MM.1S (cell line): ENCODE data around the gene SLC5A6.

Experiments used
- DNase-seq: peaks from one replicate; pipeline ENCODE4 v3.0.0-alpha.2; 2015
- H2AFZ ChIP-seq: fragments of 300-600 bp; sonication (generic); 2 replicates; pipeline ENCODE4 v1.6.0; 2016; ENCODE audit warnings: antibody characterized with exemption, low read length
- H3F3A ChIP-seq: fragments of 300-600 bp; sonication (generic); 2 replicates; pipeline ENCODE4 v1.6.1; 2016; ENCODE audit warnings: mild to moderate bottlenecking, antibody characterized with exemption, low read length, moderate library complexity, mixed read lengths; ENCODE audit not compliant: insufficient read depth
- H3K27ac ChIP-seq: fragments of 300-600 bp; sonication (generic); 2 replicates; pipeline ENCODE4 v1.5.1; 2016; ENCODE audit warnings: mild to moderate bottlenecking, low read length
- H3K27me3 ChIP-seq: fragments of 300-600 bp; sonication (generic); replicated peaks from 2 replicates; pipeline ENCODE4 v1.6.0; 2016; ENCODE audit warnings: low read length; ENCODE audit not compliant: insufficient read depth
- H3K36me3 ChIP-seq: fragments of 300-600 bp; sonication (generic); replicated peaks from 2 replicates; pipeline ENCODE4 v1.6.1; 2016; ENCODE audit warnings: mild to moderate bottlenecking, low read length, mixed read lengths; ENCODE audit not compliant: insufficient read depth
- H3K4me1 ChIP-seq: fragments of 300-600 bp; sonication (generic); 2 replicates; pipeline ENCODE4 v1.6.1; 2016; ENCODE audit warnings: low read length, mixed read lengths
- H3K4me2 ChIP-seq: fragments of 300-600 bp; sonication (generic); 2 replicates; pipeline ENCODE4 v1.6.0; 2016; ENCODE audit warnings: low read depth, low read length
- H3K4me3 ChIP-seq: fragments of 300-600 bp; sonication (generic); 2 replicates; pipeline ENCODE4 v1.5.1; 2016; ENCODE audit warnings: low read length, mixed read lengths
- H3K79me2 ChIP-seq: fragments of 300-600 bp; sonication (generic); 2 replicates; pipeline ENCODE4 v1.6.1; 2016; ENCODE audit warnings: mixed run types, low read length, mixed read lengths
- H3K9ac ChIP-seq: fragments of 300-600 bp; sonication (generic); 2 replicates; pipeline ENCODE4 v1.6.1; 2016; ENCODE audit warnings: low read length, mixed read lengths
- H3K9me2 ChIP-seq: fragments of 300-600 bp; sonication (generic); replicated peaks from 2 replicates; pipeline ENCODE4 v1.6.1; 2016; ENCODE audit warnings: mild to moderate bottlenecking, low read length, mixed read lengths; ENCODE audit not compliant: insufficient read depth
- H3K9me3 ChIP-seq: fragments of 300-600 bp; sonication (generic); replicated peaks from 2 replicates; pipeline ENCODE4 v1.6.1; 2016; ENCODE audit warnings: mild to moderate bottlenecking, low read length, mixed read lengths; ENCODE audit not compliant: insufficient read depth
- H4K20me1 ChIP-seq: fragments of 300-600 bp; sonication (generic); 2 replicates; pipeline ENCODE4 v1.6.1; 2016; ENCODE audit warnings: mild to moderate bottlenecking, low read length, moderate library complexity, mixed read lengths; ENCODE audit not compliant: insufficient read depth
- CTCF ChIP-seq: fragments of 300-600 bp; sonication (generic); IDR thresholded peaks from 2 replicates; pipeline ENCODE4 v1.5.1; 2016; ENCODE audit warnings: antibody characterized with exemption, low read length, mixed read lengths
- EZH2 ChIP-seq: fragments of 300-600 bp; sonication (generic); optimal IDR thresholded peaks from 2 replicates; pipeline ENCODE3; 2017; ENCODE audit warnings: low read depth, mild to moderate bottlenecking, antibody characterized with exemption, low read length, mixed read lengths
- EZH2phosphoT487 ChIP-seq: fragments of 300-600 bp; sonication (generic); IDR thresholded peaks from 2 replicates; pipeline ENCODE4 v1.6.1; 2018; ENCODE audit warnings: antibody characterized with exemption, low read length

Gene SLC5A6

DNA sequence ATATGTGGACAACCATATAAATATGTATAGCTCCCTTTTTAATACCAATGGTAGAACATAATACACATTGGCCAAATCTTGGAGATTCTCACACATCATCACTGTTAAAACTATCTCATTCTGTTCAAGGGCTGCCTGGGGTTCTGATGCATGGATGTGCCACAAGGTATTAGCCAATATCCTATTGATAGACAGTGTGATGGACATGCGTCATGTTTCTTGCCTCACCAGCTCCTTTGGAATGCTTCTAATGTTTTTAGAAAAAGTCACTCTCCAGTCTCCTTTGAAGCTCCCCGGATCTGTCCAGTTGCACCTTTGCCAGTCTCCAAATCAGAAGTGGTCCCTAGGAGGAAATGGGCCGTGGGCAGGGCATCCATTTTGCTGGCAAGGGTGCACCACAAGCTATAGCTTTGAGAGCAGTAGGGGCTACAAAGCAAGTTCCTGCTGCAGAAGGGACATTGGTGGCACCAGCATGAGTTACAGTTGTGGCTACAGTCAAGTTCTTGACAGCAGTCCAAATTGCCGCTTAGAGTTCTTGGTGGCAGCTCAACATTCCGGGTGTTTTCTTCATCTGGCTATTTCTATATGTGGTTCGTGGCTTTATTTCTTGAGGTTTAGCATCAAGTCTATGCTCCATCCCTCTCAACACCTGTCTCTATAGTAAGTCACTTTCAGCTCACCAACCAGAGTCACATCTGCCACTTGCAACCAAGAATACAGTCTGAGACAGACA, 25.3 kb downstream of the SLC5A6 start:
- peak; percentile 50 for DNase-seq
- Histone ChIP-seq H3K27ac (no peak overlapping the region), H3K79me2 (no peaks in the 10 kb centered on the region), H3K9me3 (no peaks in the 10 kb centered on the region), H3K36me3 (no peaks in the 10 kb centered on the region), H2AFZ (no peak overlapping the region), H4K20me1 (no peaks in the 10 kb centered on the region), H3K4me3 (no peak overlapping the region), H3K9ac (no peak overlapping the region), H3F3A (peaks cover 3% of the 10 kb centered on the region; the same call in 1 of the 2 replicates), H3K27me3 (no peaks in the 10 kb centered on the region), H3K9me2 (no peaks in the 10 kb centered on the region), H3K4me2 (no peak overlapping the region), H3K4me1 (peaks cover 18% of the 10 kb centered on the region)
- no peak for TF ChIP-seq EZH2
- no peak for TF ChIP-seq CTCF
- TF ChIP-seq EZH2phosphoT487 = no peak

GRCh38 chr2:27185331-27186026, 26.6 kb downstream of the SLC5A6 start:
- H3K4me3 ChIP-seq = no peak overlapping the region
- H3K79me2 ChIP-seq = no peaks in the 10 kb centered on the region
- H2AFZ ChIP-seq = peak overlapping the region; percentile 2; the same call in 1 of the 2 replicates
- no peaks in the 10 kb centered on the region for H3K36me3 ChIP-seq
- H3K4me1 ChIP-seq = peaks cover 18% of the 10 kb centered on the region
- H3K27me3 ChIP-seq = no peaks in the 10 kb centered on the region
- H3K9me3 ChIP-seq = no peaks in the 10 kb centered on the region
- H3F3A ChIP-seq = peaks cover 3% of the 10 kb centered on the region; the same call in 1 of the 2 replicates
- H3K9ac ChIP-seq = no peak overlapping the region
- H3K9me2 ChIP-seq = no peaks in the 10 kb centered on the region
- H3K27ac ChIP-seq = no peak overlapping the region
- no peaks in the 10 kb centered on the region for H4K20me1 ChIP-seq
- no peak for TF ChIP-seq EZH2phosphoT487
- TF ChIP-seq CTCF = no peak
- DNase-seq = peak; percentile 22
- H3K4me2 ChIP-seq = no peak overlapping the region

DNA sequence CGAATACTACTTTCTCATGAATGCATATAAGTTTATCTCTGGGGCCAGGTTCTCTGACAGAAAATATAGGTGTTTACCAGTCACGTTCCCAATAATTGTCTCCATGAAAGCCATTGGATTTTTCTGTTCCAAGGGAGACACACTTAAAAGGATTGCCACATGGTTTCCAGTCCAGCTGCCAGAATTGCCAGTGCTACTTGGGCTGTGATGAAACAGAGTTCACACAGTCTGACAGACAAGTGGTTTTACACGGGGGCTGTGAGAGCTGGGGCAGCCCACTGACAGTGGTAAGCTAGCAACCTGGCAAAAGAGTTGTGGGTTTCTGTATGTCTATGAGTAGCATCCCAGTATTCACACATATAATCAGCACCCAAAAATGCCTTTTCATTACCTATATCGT, 28.0 kb downstream of the SLC5A6 start:
- peaks cover 25% of the 10 kb centered on the region for H3K4me1 ChIP-seq
- no peak overlapping the region for H2AFZ ChIP-seq
- no peak overlapping the region for H3K27ac ChIP-seq
- TF ChIP-seq CTCF (no peak), EZH2 (no peak), EZH2phosphoT487 (no peak)
- no peaks in the 10 kb centered on the region for H3K9me3 ChIP-seq
- no peaks in the 10 kb centered on the region for H3K36me3 ChIP-seq
- no peak overlapping the region for H3K9ac ChIP-seq
- DNase-seq = no peak
- H4K20me1 ChIP-seq = no peaks in the 10 kb centered on the region
- no peaks in the 10 kb centered on the region for H3K9me2 ChIP-seq
- peaks cover 3% of the 10 kb centered on the region; the same call in 1 of the 2 replicates for H3F3A ChIP-seq
- no peaks in the 10 kb centered on the region for H3K79me2 ChIP-seq
- H3K4me3 ChIP-seq = no peak overlapping the region
- no peak overlapping the region for H3K4me2 ChIP-seq
- no peaks in the 10 kb centered on the region for H3K27me3 ChIP-seq
